ENCODE measurements around the gene SULT1C4. TPM values are rescaled to one million over a fixed set of nuclear protein-coding genes. Genes with fewer than 3 reads are reported as not detected.

The SULT1C4 gene
- total and polyA plus RNA-seq, 2 of the 8 experiments (the other 6 are each of a cell fraction or from before 2014, with no cell fraction given): 1.5 to 2.1 TPM

DNA sequence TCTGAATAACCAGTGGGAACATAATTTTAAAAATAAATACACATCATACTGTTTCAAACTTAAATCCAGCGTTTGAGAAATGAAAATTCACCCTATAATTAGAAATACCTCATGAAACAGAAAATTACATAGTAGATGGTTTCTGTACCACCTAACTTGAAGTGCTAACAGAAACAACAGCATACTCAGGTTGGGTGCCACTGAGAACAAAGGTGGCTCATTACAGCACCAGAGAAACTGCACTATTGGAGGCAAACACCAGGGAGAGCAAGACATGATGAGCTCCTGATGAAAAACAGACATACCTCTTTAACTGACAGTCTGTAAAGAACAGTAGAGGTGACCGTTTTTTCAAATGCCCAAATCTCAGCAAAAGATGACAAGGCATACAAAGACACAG is 12.6 kb downstream of the SULT1C4 start (continued):
- TF ChIP-seq RAD21 (IDR thresholded peaks at IDR 0.05 in 1 of 2, conservative IDR thresholded peaks at IDR 0.05 in 1 of 2; ENCODE audit: low read depth in 2 of 2, low read length in 2 of 2) (no peak), HDAC2 (IDR thresholded peaks at IDR 0.05; ENCODE audit: borderline replicate concordance in 1 of 2, low read depth in 2 of 2, low read length in 2 of 2) (no peak)

Data from H1 (cell line).